Cardiac septum (tissue), 1 donor: ENCODE results near the gene ANKRD62. TPM values are rescaled to one million over a fixed set of nuclear protein-coding genes. Genes with fewer than 3 reads are reported as not detected.
"Not testable (repeated sequence)": the region's sequence is repeated elsewhere in the genome, so short reads cannot be mapped to it uniquely, and the experiment has no call there.

Experiments
- DNase-seq: peaks from one replicate; pipeline ENCODE4 v3.0.0-alpha.2; 2020; ENCODE audit warnings: low spot score
- intact Hi-C: fragments of 100-400 bp; cut with DNase I; formaldehyde crosslinking; loops from one replicate; pipeline ENCODE4 v1.14.0; 2022
- total RNA-seq: library from RNA; stranded (reverse); fragmentation: NEBNext Ultra II Directional; extraction: Animal tissue kit (Norgen Biotek cat#: 25700); gene quantifications from one replicate; pipeline ENCODE4 v1.2.1, GENCODE V29; 2021
- donor health status: DM: no; HTN: no; CAD: no.

The ANKRD62 gene
- total RNA-seq, 1 donor from 2014 or later, result not detected

GRCh38 chr18:12088731-12089375 is 4.8 kb upstream of the ANKRD62 start:
- no peak for DNase-seq

GRCh38 chr18:12091538-12092141 is 2.0 kb upstream of the ANKRD62 start:
- intact Hi-C loops, result loop anchor here (10.0 kb wide), 1 partner anchor 153 kb away; no protein-coding TSS in a partner anchor
- no peak for DNase-seq

More at GRCh38 chr18:12088731-12089375, 4.8 kb upstream of the ANKRD62 start:
- intact Hi-C loops, result no loop called here

- DNase-seq, result no peak
- intact Hi-C loops, result loop anchor here (10.0 kb wide), 1 partner anchor 152 kb away; no protein-coding TSS in a partner anchor
Observed at GRCh38 chr18:12092398-12093229, 1.0 kb upstream of the ANKRD62 start.

- intact Hi-C loops, result loop anchor here (10.0 kb wide), 1 partner anchor 146 kb away; no protein-coding TSS in a partner anchor
Observed at GRCh38 chr18:12098374-12098773, 4.7 kb downstream of the ANKRD62 start.

GRCh38 chr18:12099160-12099559 is 5.5 kb downstream of the ANKRD62 start:
- DNase-seq, result no peak
- intact Hi-C loops, result loop anchor here (10.0 kb wide), 1 partner anchor 146 kb away; no protein-coding TSS in a partner anchor

More at GRCh38 chr18:12098374-12098773, 4.7 kb downstream of the ANKRD62 start:
- no peak for DNase-seq

GRCh38 chr18:12101266-12101665 is 7.6 kb downstream of the ANKRD62 start:
- no peak for DNase-seq
- intact Hi-C loops, result no loop called here

GRCh38 chr18:12102136-12102842 is 8.6 kb downstream of the ANKRD62 start:
- no peak for DNase-seq
- intact Hi-C loops, result no loop called here

GRCh38 chr18:12106471-12106870 is 12.8 kb downstream of the ANKRD62 start:
- DNase-seq, result no peak
- intact Hi-C loops, result no loop called here

GRCh38 chr18:12109836-12110235 is 16.2 kb downstream of the ANKRD62 start:
- no peak for DNase-seq
- intact Hi-C loops, result no loop called here

GRCh38 chr18:12113999-12114646 is 20.5 kb downstream of the ANKRD62 start:
- no peak for DNase-seq
- intact Hi-C loops, result no loop called here

GRCh38 chr18:12119358-12119757 is 25.7 kb downstream of the ANKRD62 start:
- intact Hi-C loops, result no loop called here
- no peak for DNase-seq

GRCh38 chr18:12121175-12122042 is 27.8 kb downstream of the ANKRD62 start:
- DNase-seq, result no peak
- intact Hi-C loops, result no loop called here

- DNase-seq, intact Hi-C loops: not testable (repeated sequence)
Observed at GRCh38 chr18:12122043-12122389, 28.4 kb downstream of the ANKRD62 start.

GRCh38 chr18:12127647-12128046 is 34.0 kb downstream of the ANKRD62 start:
- intact Hi-C loops, result not testable (repeated sequence)

GRCh38 chr18:12138831-12139230 is 45.2 kb downstream of the ANKRD62 start:
- DNase-seq, intact Hi-C loops: not testable (repeated sequence)

More at GRCh38 chr18:12127647-12128046, 34.0 kb downstream of the ANKRD62 start:
- not testable (repeated sequence) for DNase-seq

- DNase-seq, intact Hi-C loops: not testable (repeated sequence)
Observed at GRCh38 chr18:12140866-12141265, 47.2 kb downstream of the ANKRD62 start.

GRCh38 chr18:12141778-12142177 is 48.1 kb downstream of the ANKRD62 start:
- DNase-seq, intact Hi-C loops: not testable (repeated sequence)

GRCh38 chr18:12149431-12149830 is 55.8 kb downstream of the ANKRD62 start:
- intact Hi-C loops, DNase-seq: not testable (repeated sequence)
